T-helper 1 cell treated with Interleukin-12 subunit alpha and Interleukin-12 subunit beta and Interleukin-4 antibody, amounts not matched to agents 30 μg/mL and 1 μg/mL, for 36 hours (primary cell): ENCODE measurements around the gene DACT1.

Experiments
- H3K27ac Mint-ChIP-seq: one replicate; pipeline ENCODE4 v1.8.0; 2021; ENCODE audit warnings: mild to moderate bottlenecking, mixed read lengths
- H3K27me3 Mint-ChIP-seq: one replicate; pipeline ENCODE4 v1.8.0; 2021; ENCODE audit warnings: low read depth, mixed read lengths
- H3K36me3 Mint-ChIP-seq: one replicate; pipeline ENCODE4 v1.8.0; 2021; ENCODE audit warnings: low read depth, mixed read lengths
- H3K4me1 Mint-ChIP-seq: one replicate; pipeline ENCODE4 v1.8.0; 2021; ENCODE audit warnings: low read depth, mixed read lengths
- H3K4me3 Mint-ChIP-seq: one replicate; pipeline ENCODE4 v1.8.0; 2021; ENCODE audit warnings: mild to moderate bottlenecking, moderate library complexity, mixed read lengths
- H3K9me3 Mint-ChIP-seq: one replicate; pipeline ENCODE4 v1.8.0; 2021; ENCODE audit warnings: mixed read lengths

The DACT1 gene

GRCh38 chr14:58668848-58669480 is 31.2 kb downstream of the DACT1 start:
- Mint-ChIP-seq H3K9me3 (no peaks in the 10 kb centered on the region), H3K27me3 (peaks cover 10% of the 10 kb centered on the region), H3K4me1 (peaks cover 4% of the 10 kb centered on the region), H3K4me3 (no peak overlapping the region), H3K36me3 (no peaks in the 10 kb centered on the region), H3K27ac (no peak overlapping the region)

GRCh38 chr14:58669556-58670200 is 31.9 kb downstream of the DACT1 start:
- Mint-ChIP-seq H3K27me3 (peaks cover 10% of the 10 kb centered on the region), H3K9me3 (no peaks in the 10 kb centered on the region), H3K4me3 (no peak overlapping the region), H3K36me3 (no peaks in the 10 kb centered on the region), H3K27ac (no peak overlapping the region), H3K4me1 (peaks cover 4% of the 10 kb centered on the region)

- peaks cover 3% of the 10 kb centered on the region for H3K4me1 Mint-ChIP-seq
- peaks cover 14% of the 10 kb centered on the region for H3K27me3 Mint-ChIP-seq
- H3K4me3 Mint-ChIP-seq: no peak overlapping the region
- no peak overlapping the region for H3K27ac Mint-ChIP-seq
- no peaks in the 10 kb centered on the region for H3K36me3 Mint-ChIP-seq
- H3K9me3 Mint-ChIP-seq: no peaks in the 10 kb centered on the region
Observed at GRCh38 chr14:58671024-58671423, 33.3 kb downstream of the DACT1 start.

- Mint-ChIP-seq H3K9me3 (no peaks in the 10 kb centered on the region), H3K4me3 (no peak overlapping the region), H3K27ac (no peak overlapping the region), H3K4me1 (no peaks in the 10 kb centered on the region), H3K27me3 (peaks cover 14% of the 10 kb centered on the region), H3K36me3 (no peaks in the 10 kb centered on the region)
Observed at GRCh38 chr14:58671436-58671835, 33.7 kb downstream of the DACT1 start.

- H3K36me3 Mint-ChIP-seq: no peaks in the 10 kb centered on the region
- H3K27ac Mint-ChIP-seq: no peak overlapping the region
- H3K27me3 Mint-ChIP-seq: peaks cover 14% of the 10 kb centered on the region
Observed at GRCh38 chr14:58673722-58674121, 36.0 kb downstream of the DACT1 start.

GRCh38 chr14:58677001-58677400 is 39.2 kb downstream of the DACT1 start:
- Mint-ChIP-seq H3K27ac (no peak overlapping the region), H3K27me3 (peaks cover 10% of the 10 kb centered on the region), H3K4me1 (no peaks in the 10 kb centered on the region), H3K9me3 (no peaks in the 10 kb centered on the region), H3K36me3 (no peaks in the 10 kb centered on the region), H3K4me3 (no peak overlapping the region)

More at GRCh38 chr14:58673722-58674121, 36.0 kb downstream of the DACT1 start:
- H3K4me1 Mint-ChIP-seq: no peaks in the 10 kb centered on the region
- no peak overlapping the region for H3K4me3 Mint-ChIP-seq
- H3K9me3 Mint-ChIP-seq: no peaks in the 10 kb centered on the region

GRCh38 chr14:58677517-58677916 is 39.8 kb downstream of the DACT1 start:
- H3K4me1 Mint-ChIP-seq: no peaks in the 10 kb centered on the region
- no peaks in the 10 kb centered on the region for H3K9me3 Mint-ChIP-seq
- no peak overlapping the region for H3K27ac Mint-ChIP-seq

GRCh38 chr14:58677996-58678395 is 40.2 kb downstream of the DACT1 start:
- Mint-ChIP-seq H3K9me3 (no peaks in the 10 kb centered on the region), H3K4me3 (no peak overlapping the region), H3K36me3 (no peaks in the 10 kb centered on the region), H3K4me1 (peaks cover 1% of the 10 kb centered on the region), H3K27ac (no peak overlapping the region), H3K27me3 (peaks cover 5% of the 10 kb centered on the region)

More at GRCh38 chr14:58677517-58677916, 39.8 kb downstream of the DACT1 start:
- Mint-ChIP-seq H3K36me3 (no peaks in the 10 kb centered on the region), H3K27me3 (peaks cover 10% of the 10 kb centered on the region), H3K4me3 (no peak overlapping the region)

GRCh38 chr14:58680698-58681097 is 42.9 kb downstream of the DACT1 start:
- Mint-ChIP-seq H3K27ac (no peak overlapping the region), H3K4me3 (no peak overlapping the region), H3K27me3 (peaks cover 2% of the 10 kb centered on the region), H3K36me3 (no peaks in the 10 kb centered on the region), H3K9me3 (no peaks in the 10 kb centered on the region), H3K4me1 (peaks cover 1% of the 10 kb centered on the region)

- Mint-ChIP-seq H3K9me3 (peaks cover 5% of the 10 kb centered on the region), H3K4me3 (no peak overlapping the region), H3K27me3 (no peaks in the 10 kb centered on the region), H3K36me3 (no peaks in the 10 kb centered on the region), H3K4me1 (peaks cover 1% of the 10 kb centered on the region), H3K27ac (no peak overlapping the region)
Observed at GRCh38 chr14:58687232-58687795, 49.6 kb downstream of the DACT1 start.

- Mint-ChIP-seq H3K4me1 (no peaks in the 10 kb centered on the region), H3K4me3 (no peak overlapping the region), H3K27me3 (no peaks in the 10 kb centered on the region), H3K36me3 (no peaks in the 10 kb centered on the region), H3K9me3 (peaks cover 5% of the 10 kb centered on the region), H3K27ac (no peak overlapping the region)
Observed at GRCh38 chr14:58690801-58691516, 53.2 kb downstream of the DACT1 start.

- H3K4me1 Mint-ChIP-seq: no peaks in the 10 kb centered on the region
Observed at GRCh38 chr14:58693048-58693447, 55.3 kb downstream of the DACT1 start.

GRCh38 chr14:58695514-58695913 is 57.8 kb downstream of the DACT1 start:
- no peaks in the 10 kb centered on the region for H3K4me1 Mint-ChIP-seq
- no peaks in the 10 kb centered on the region for H3K27me3 Mint-ChIP-seq
- no peak overlapping the region for H3K4me3 Mint-ChIP-seq
- no peaks in the 10 kb centered on the region for H3K36me3 Mint-ChIP-seq
- no peak overlapping the region for H3K27ac Mint-ChIP-seq
- no peaks in the 10 kb centered on the region for H3K9me3 Mint-ChIP-seq

More at GRCh38 chr14:58693048-58693447, 55.3 kb downstream of the DACT1 start:
- H3K36me3 Mint-ChIP-seq: no peaks in the 10 kb centered on the region
- no peak overlapping the region for H3K27ac Mint-ChIP-seq
- peaks cover 5% of the 10 kb centered on the region for H3K9me3 Mint-ChIP-seq
- no peak overlapping the region for H3K4me3 Mint-ChIP-seq
- no peaks in the 10 kb centered on the region for H3K27me3 Mint-ChIP-seq

- H3K27ac Mint-ChIP-seq: no peak overlapping the region
- H3K4me1 Mint-ChIP-seq: no peaks in the 10 kb centered on the region
- no peaks in the 10 kb centered on the region for H3K36me3 Mint-ChIP-seq
- H3K27me3 Mint-ChIP-seq: no peaks in the 10 kb centered on the region
- H3K9me3 Mint-ChIP-seq: no peaks in the 10 kb centered on the region
- no peak overlapping the region for H3K4me3 Mint-ChIP-seq
Observed at GRCh38 chr14:58697266-58697929, 59.6 kb downstream of the DACT1 start.
